HEK293 (cell line): ENCODE measurements around the gene TRIM29.

ENCODE experiments used
- CTCF ChIA-PET: fragments of 350-600 bp; formaldehyde crosslinking; extraction: SDS; loops from one replicate; lab custom pipeline; 2021; ENCODE audit warnings: antibody characterized with exemption; lab: Yijun Ruan, JAX
- POLR2A ChIA-PET: fragments of 300-600 bp; formaldehyde crosslinking; extraction: SDS; loops from one replicate; lab custom pipeline; 2020; ENCODE audit warnings: antibody characterized with exemption, inconsistent platforms; lab: Yijun Ruan, JAX
- H3K27ac ChIP-seq: fragments of 200-500 bp; sonication (Bioruptor generic); 2 replicates; pipeline ENCODE4 v1.5.1; 2014; ENCODE audit warnings: low read depth, low read length, control low read depth, inconsistent platforms; ENCODE audit errors: extremely low read depth
- H3K36me3 ChIP-seq, 2 experiments: fragments of 200-500 bp in 1 of 2; sonication (Bioruptor generic) in 1 of 2; 1 replicate in 1 of 2; 2 replicates in 1 of 2; pipeline ENCODE4 v1.5.1; 2014 to 2017; ENCODE audit warnings: inconsistent platforms in 2 of 2, low read length in 2 of 2; ENCODE audit not compliant: control insufficient read depth in 2 of 2, insufficient read depth in 1 of 2
- H3K4me1 ChIP-seq: fragments of 200-500 bp; sonication (Bioruptor generic); 2 replicates; pipeline ENCODE4 v1.5.1; 2014; ENCODE audit warnings: mild to moderate bottlenecking, low read length, inconsistent platforms; ENCODE audit not compliant: control insufficient read depth, insufficient read depth
- H3K4me3 ChIP-seq: 2 replicates; pipeline ENCODE4 v1.5.1; 2011; ENCODE audit warnings: low read depth, mild to moderate bottlenecking, control low read depth, low read length, moderate library complexity
- H3K9me3 ChIP-seq: fragments of 200-500 bp; sonication (Bioruptor generic); 2 replicates; pipeline ENCODE4 v1.5.1; 2014; ENCODE audit warnings: low read depth, low read length, inconsistent platforms; ENCODE audit not compliant: control insufficient read depth, insufficient read depth
- HOXD13 ChIP-seq: sonication (generic); formaldehyde crosslinking; IDR thresholded peaks from 2 replicates; pipeline ENCODE4 v1.8.0; 2022; ENCODE audit warnings: missing genetic modification reagents, borderline replicate concordance
- PRDM10 ChIP-seq: fragments of 450-650 bp; formaldehyde crosslinking; IDR thresholded peaks from 2 replicates; pipeline ENCODE4 v1.5.1; 2016; ENCODE audit warnings: missing biosample characterization, missing genetic modification characterization
- WT1 ChIP-seq: fragments of 450-650 bp; formaldehyde crosslinking; IDR thresholded peaks from 2 replicates; pipeline ENCODE4 v1.5.1; 2016; ENCODE audit warnings: missing biosample characterization, missing genetic modification characterization
- ZBTB26 ChIP-seq: fragments of 450-650 bp; formaldehyde crosslinking; optimal IDR thresholded peaks from 2 replicates; pipeline ENCODE3; 2016; ENCODE audit warnings: missing biosample characterization, mild to moderate bottlenecking, missing genetic modification characterization
- ZFP3 ChIP-seq: fragments of 450-650 bp; formaldehyde crosslinking; IDR thresholded peaks from 2 replicates; pipeline ENCODE4 v1.5.1; 2016; ENCODE audit warnings: low read depth, missing biosample characterization, missing genetic modification characterization
- ZNF10 ChIP-seq: fragments of 450-650 bp; formaldehyde crosslinking; IDR thresholded peaks from 2 replicates; pipeline ENCODE4 v1.5.1; 2017; ENCODE audit warnings: missing biosample characterization, missing genetic modification characterization
- ZNF175 ChIP-seq: fragments of 450-650 bp; formaldehyde crosslinking; IDR thresholded peaks from 2 replicates; pipeline ENCODE4 v1.5.1; 2016; ENCODE audit warnings: missing biosample characterization, missing genetic modification characterization
- ZNF202 ChIP-seq: fragments of 450-650 bp; formaldehyde crosslinking; IDR thresholded peaks from 2 replicates; pipeline ENCODE4 v1.5.1; 2016; ENCODE audit warnings: missing biosample characterization, missing genetic modification characterization, borderline replicate concordance
- ZNF211 ChIP-seq: fragments of 450-650 bp; formaldehyde crosslinking; IDR thresholded peaks from 2 replicates; pipeline ENCODE4 v1.5.1; 2016; ENCODE audit warnings: low read depth, missing biosample characterization, missing genetic modification characterization
- ZNF214 ChIP-seq: fragments of 450-650 bp; formaldehyde crosslinking; IDR thresholded peaks from 2 replicates; pipeline ENCODE4 v1.5.1; 2017; ENCODE audit warnings: missing biosample characterization, mild to moderate bottlenecking, missing genetic modification characterization, borderline replicate concordance
- ZNF223 ChIP-seq: fragments of 450-650 bp; formaldehyde crosslinking; IDR thresholded peaks from 2 replicates; pipeline ENCODE4 v1.5.1; 2016; ENCODE audit warnings: missing biosample characterization, missing genetic modification characterization
- ZNF26 ChIP-seq: fragments of 450-650 bp; formaldehyde crosslinking; IDR thresholded peaks from 2 replicates; pipeline ENCODE4 v1.5.1; 2016; ENCODE audit warnings: missing biosample characterization, missing genetic modification characterization
- ZNF341 ChIP-seq: fragments of 450-650 bp; formaldehyde crosslinking; IDR thresholded peaks from 2 replicates; pipeline ENCODE4; 2016; ENCODE audit warnings: low read depth, missing biosample characterization, missing genetic modification characterization
- ZNF555 ChIP-seq: fragments of 450-650 bp; formaldehyde crosslinking; conservative IDR thresholded peaks from 2 replicates; pipeline ENCODE4 v1.5.1; 2017; ENCODE audit warnings: missing biosample characterization, mild to moderate bottlenecking, missing genetic modification characterization, inconsistent platforms
- ZNF785 ChIP-seq: fragments of 450-650 bp; formaldehyde crosslinking; IDR thresholded peaks from 2 replicates; pipeline ENCODE4 v1.5.1; 2016; ENCODE audit warnings: missing biosample characterization, missing genetic modification characterization

TRIM29 gene

GRCh38 chr11:120117991-120118390, 19.9 kb downstream of the TRIM29 start:
- H3K4me1 ChIP-seq = no peaks in the 10 kb centered on the region
- no peak overlapping the region for H3K4me3 ChIP-seq
- CTCF ChIA-PET = interaction anchor here (0.6 to 3.8 kb wide), 2 partner anchors 9 to 334 kb away, joined by 4 to 18 read pairs; no protein-coding TSS in a partner anchor
- no peak overlapping the region for H3K27ac ChIP-seq
- POLR2A ChIA-PET = no interaction called here
- no peak for TF ChIP-seq ZNF10 (tag by site-specific recombination)
- no peak for TF ChIP-seq ZNF202 (tag by site-specific recombination)
- TF ChIP-seq ZNF175 (tag by site-specific recombination) = no peak
- no peak for TF ChIP-seq ZNF211 (tag by site-specific recombination)
- H3K9me3 ChIP-seq = no peaks in the 10 kb centered on the region
- no peaks in the 10 kb centered on the region for H3K36me3 ChIP-seq

GRCh38 chr11:120116966-120117365, 20.9 kb downstream of the TRIM29 start:
- H3K4me3 ChIP-seq = no peak overlapping the region
- H3K36me3 ChIP-seq = no peaks in the 10 kb centered on the region
- no peak overlapping the region for H3K27ac ChIP-seq
- no peaks in the 10 kb centered on the region for H3K4me1 ChIP-seq
- TF ChIP-seq ZFP3 (tag by site-specific recombination) = no peak
- TF ChIP-seq WT1 (tag by site-specific recombination) = no peak
- TF ChIP-seq ZBTB26 (tag by site-specific recombination) = no peak
- no peak for TF ChIP-seq ZNF26 (tag by site-specific recombination)
- no peak for TF ChIP-seq ZNF214 (tag by site-specific recombination)
- no peak for TF ChIP-seq ZNF555 (tag by site-specific recombination)
- TF ChIP-seq ZNF341 = no peak
- TF ChIP-seq HOXD13 (CRISPR knock-in tag) = no peak
- ChIA-PET CTCF (interaction anchor here (0.6 to 3.8 kb wide), 4 partner anchors 8 to 493 kb away, joined by 3 to 18 read pairs (median 3); no protein-coding TSS in a partner anchor), POLR2A (no interaction called here)
- no peaks in the 10 kb centered on the region for H3K9me3 ChIP-seq

- no peak overlapping the region for H3K4me3 ChIP-seq
- CTCF ChIA-PET = interaction anchor here (1.0 kb wide), 1 partner anchor 635 kb away, joined by 3 read pairs; no protein-coding TSS in a partner anchor
- POLR2A ChIA-PET = no interaction called here
- H3K9me3 ChIP-seq = no peaks in the 10 kb centered on the region
- no peaks in the 10 kb centered on the region for H3K4me1 ChIP-seq
- no peak overlapping the region for H3K27ac ChIP-seq
- H3K36me3 ChIP-seq = no peaks in the 10 kb centered on the region
- no peak for TF ChIP-seq ZNF223 (tag by site-specific recombination)
- TF ChIP-seq ZNF785 (tag by site-specific recombination) = no peak
- peak; percentile 77 for TF ChIP-seq PRDM10
Measured at GRCh38 chr11:120115272-120116000, 22.5 kb downstream of the TRIM29 start.
